D341Med (cell line): ENCODE data around the gene THBS2.
A peak's percentile ranks its signal among the peaks of the same experiment; 100 is the strongest.
"Not testable (repeated sequence)": the region's sequence is repeated elsewhere in the genome, so short reads cannot be mapped to it uniquely, and the experiment has no call there.

Source experiments
- DNase-seq: peaks from one replicate; pipeline ENCODE4 v3.0.0; 2012; ENCODE audit warnings: low spot score

The THBS2 gene

DNA sequence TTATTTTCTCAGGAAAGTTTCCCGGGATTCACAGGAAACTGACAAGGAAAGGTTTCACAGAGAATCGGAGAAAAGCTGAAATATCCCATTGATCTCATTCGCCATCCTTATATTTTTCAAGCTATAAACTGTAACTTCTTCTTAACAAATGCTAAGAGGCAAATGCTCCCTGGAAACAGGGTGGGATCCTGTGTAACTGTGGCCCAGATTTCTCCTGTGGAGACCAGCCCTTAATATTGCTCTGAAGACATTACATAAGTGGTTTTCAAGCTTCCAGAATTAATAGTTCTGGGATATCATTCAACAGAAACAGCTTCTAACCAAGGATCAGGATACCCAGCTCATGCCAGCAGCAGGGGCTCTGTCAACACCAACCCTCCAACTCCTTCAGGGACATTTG lies 69.2 kb downstream of the THBS2 start:
- no peak for DNase-seq

- DNase-seq, result no peak
Observed at GRCh38 chr6:169183233-169183632, 70.4 kb downstream of the THBS2 start.

- not testable (repeated sequence) for DNase-seq
Observed at GRCh38 chr6:169179831-169180230, 73.8 kb downstream of the THBS2 start.

DNA sequence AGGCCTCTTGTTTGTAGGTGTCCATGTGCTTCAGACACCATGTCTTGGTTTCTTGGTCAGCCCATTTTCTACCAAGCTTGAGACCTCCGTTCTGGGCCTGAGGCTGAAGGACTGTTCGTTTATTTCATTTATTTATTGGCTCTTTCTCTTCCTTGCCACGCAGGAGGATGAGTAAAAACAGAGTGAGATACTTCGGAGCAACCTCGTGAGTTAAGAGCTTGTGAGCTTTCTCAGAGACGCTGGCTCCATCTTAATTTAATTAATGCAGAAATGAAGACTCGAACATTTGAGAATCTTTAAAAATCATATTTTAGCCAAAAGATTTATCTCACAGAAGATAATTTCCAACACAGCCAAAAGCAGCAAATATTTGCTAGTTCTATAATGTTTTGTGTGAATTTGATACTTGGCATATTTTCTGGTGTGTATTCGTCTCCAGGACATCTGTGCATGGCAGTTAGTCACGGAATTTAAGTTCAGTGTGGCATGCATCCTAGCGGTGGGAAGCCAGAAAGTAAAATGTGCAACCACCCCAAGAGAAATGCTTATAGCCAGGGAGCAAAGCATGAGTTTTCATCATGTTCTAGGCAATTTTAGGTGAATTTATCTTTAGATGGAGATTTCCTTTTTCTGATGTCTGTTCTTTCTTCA lies 76.0 kb downstream of the THBS2 start:
- DNase-seq, result no peak

DNA sequence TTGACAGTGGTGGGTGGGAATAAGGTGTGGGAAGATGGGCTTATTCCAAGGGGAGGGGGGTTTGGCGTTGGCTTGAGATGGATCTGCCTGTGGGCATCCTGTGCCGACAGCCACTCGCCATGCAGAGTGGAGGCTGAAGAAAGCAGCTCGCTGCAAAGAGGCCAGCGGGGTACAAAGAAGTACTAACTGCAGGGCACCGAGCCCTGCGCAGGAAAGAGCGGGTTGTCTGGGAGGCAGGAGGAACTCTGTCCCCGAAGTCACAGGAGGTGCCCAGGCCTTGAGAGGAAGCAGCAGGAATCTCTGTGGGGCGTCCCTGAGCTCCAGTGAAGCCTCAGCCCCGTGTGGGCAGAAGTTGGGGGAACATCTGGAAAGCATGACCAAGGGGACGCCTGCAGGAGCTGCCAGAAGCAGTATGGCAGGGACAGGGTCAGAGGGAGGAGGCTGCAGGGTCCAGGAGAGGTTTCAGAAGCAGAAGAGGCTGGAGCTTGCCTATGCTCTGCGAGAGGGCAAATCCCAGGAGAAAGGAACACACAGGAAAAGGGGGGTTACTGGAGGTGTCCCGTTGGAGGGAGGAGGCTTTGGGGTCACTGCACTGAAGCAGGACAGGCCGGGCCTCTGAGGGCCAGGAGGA lies 77.2 kb downstream of the THBS2 start:
- DNase-seq, result no peak

DNA sequence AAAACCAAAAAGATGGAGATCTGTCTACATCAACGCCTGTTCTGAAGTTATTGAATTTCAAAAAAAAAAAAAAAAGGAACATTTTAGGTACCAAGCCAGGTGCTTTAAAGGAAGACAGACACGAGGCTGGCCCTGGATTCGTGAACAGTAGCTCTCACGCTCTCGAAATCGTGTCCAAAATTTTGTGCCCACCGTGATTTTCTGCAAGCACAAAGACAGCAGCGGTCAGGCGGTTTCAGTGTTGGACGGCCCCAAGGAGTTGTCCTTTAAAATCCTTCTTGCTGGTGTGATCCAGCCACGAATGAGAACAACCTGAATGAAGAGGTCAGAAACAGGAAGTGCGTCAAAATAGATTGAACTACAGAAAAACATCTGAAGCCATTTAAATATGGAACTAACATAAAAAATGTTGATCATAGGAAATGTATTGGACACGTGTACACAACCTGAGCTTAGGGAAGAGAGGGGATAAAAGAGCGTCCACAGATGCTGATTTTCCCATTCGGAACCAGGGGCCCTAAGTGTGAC lies 78.2 kb downstream of the THBS2 start:
- no peak for DNase-seq

GRCh38 chr6:169174516-169175359 lies 78.9 kb downstream of the THBS2 start:
- DNase-seq, result no peak

- DNase-seq, result peak; percentile 13
Observed at GRCh38 chr6:169173532-169174268, 79.9 kb downstream of the THBS2 start.

DNA sequence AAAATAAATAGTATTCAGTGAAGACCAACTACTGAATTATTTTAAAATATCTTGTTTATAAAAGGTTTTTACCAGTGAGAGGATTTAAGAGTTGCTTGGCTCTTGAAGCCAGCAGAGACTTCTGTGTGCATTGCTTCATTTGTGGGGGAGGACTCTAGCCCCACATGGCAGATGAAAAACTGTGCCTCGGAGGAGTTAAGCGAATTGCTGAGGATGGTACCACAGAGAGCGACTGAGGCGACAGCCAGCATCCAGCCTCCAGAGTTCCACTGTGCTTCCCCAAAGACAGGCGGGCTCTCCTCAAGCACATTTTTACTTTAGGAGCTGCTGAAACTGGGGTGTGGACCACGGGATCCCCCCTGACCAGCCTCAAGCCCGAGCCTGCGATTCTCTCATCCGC lies 80.7 kb downstream of the THBS2 start:
- DNase-seq, result peak; percentile 6

GRCh38 chr6:169172456-169172855 lies 81.2 kb downstream of the THBS2 start:
- DNase-seq, result peak; percentile 6

GRCh38 chr6:169171951-169172350 lies 81.7 kb downstream of the THBS2 start:
- DNase-seq, result no peak

DNA sequence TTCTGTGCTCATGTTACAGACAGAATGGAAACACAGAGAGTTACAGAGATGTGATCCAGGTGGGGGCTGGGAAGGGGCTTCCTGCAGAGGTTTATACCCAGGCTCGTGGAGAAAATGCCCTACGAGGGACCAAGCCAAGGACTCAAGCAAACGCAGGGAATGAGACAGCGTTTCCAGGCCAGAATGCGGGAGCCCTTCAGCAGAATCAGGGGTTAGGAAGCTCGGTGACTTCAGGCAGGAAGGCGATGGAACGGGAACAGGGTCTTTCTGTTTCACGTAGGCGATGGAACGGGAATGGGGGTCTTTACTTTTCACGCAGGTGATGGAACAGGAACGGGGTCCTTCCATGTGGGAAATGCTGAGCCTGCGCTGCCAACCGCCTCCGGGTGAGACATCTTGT lies 82.6 kb downstream of the THBS2 start:
- DNase-seq, result no peak

GRCh38 chr6:169170583-169170955 lies 83.1 kb downstream of the THBS2 start:
- DNase-seq, result no peak

GRCh38 chr6:169169941-169170582 lies 83.6 kb downstream of the THBS2 start:
- no peak for DNase-seq

GRCh38 chr6:169169375-169169774 lies 84.3 kb downstream of the THBS2 start:
- DNase-seq, result no peak

DNA sequence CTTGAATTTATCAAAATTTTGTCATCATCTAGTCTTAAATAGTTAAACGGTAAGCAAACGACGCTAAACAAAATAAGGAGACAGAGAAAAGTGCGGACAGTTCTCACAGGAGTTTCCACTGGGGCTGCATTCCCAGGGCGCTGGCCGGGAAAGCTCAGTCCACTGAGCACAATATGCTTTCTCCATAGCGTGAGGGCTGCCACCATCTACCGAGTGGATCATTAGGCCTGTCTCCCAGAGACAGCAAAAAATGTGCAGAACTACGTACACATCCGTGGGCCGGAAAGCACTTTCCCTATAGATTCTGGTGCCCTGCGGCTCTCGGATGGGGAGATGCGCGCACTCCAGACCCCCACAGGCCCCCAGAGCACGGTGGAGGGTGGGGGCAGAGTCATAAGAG lies 84.9 kb downstream of the THBS2 start:
- no peak for DNase-seq

- DNase-seq, result no peak
Observed at GRCh38 chr6:169168302-169168630, 85.4 kb downstream of the THBS2 start.

DNA sequence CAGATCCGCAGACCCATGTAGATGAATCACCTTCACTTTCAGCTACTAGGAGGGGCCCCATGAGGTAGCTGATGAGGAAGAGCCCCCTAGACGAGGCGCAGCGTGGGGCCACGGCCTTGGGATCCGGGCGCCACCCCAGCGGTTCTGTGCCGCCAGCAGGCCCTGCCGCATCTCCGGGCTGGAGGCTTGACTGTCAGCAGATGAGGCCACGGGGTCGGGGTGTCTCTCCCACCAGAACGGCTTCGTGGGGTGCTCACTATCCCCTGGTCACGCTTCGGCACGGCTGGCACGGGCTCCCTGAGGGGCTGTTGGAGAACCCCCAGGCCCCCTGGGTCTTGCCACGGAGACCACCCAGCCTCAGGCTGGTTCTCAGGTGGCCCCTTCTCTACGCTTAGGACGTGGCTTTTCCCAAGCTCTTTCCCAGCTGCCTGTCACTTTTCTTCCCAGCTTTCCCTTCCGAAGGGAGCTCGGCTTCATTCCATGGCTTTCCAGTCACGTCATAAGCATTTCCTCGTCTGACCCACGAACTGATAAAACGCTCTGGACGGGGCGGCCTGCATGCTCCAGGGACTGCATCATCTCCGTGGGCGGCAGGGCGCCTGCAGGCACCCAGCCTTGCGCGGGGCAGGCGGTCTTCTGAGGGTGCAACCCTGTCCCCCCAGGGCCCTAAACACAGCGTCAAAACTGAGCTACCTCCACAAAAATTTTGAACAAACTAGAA lies 85.9 kb downstream of the THBS2 start:
- no peak for DNase-seq

GRCh38 chr6:169166896-169167580 lies 86.6 kb downstream of the THBS2 start:
- no peak for DNase-seq
